Caco-2 (cell line): ENCODE data around the gene CRACR2B. TPM values are rescaled to one million over a fixed set of nuclear protein-coding genes. Genes with fewer than 3 reads are reported as not detected.
A peak's percentile ranks its signal among the peaks of the same experiment; 100 is the strongest.

ENCODE experiments used
- BruUV-seq: library from RNA; stranded (reverse); fragments of 400-500 nt; replicated peaks from 2 replicates; lab custom pipeline; 2021; lab: Mats Ljungman, UMichigan
- CTCF ChIA-PET: fragments of 300-600 bp; sonication (Branson Sonifier 250); formaldehyde crosslinking; loops from one replicate; lab custom pipeline; 2022; ENCODE audit warnings: antibody characterized with exemption; lab: Charles Lee
- POLR2A ChIA-PET: fragments of 300-600 bp; sonication (Branson Sonifier 250); formaldehyde crosslinking; loops from one replicate; lab custom pipeline; 2022; ENCODE audit warnings: antibody characterized with exemption; lab: Charles Lee
- DNase-seq, 2 experiments: peaks; one replicate each; pipeline versions ENCODE4 v3.0.0 to v3.0.0-alpha.2; 2020 to 2022
- H3K27me3 ChIP-seq: replicated peaks from 2 replicates; pipeline ENCODE4 v1.6.0; 2011; ENCODE audit warnings: low read length; ENCODE audit not compliant: control insufficient read depth, insufficient read depth
- H3K36me3 ChIP-seq: 2 replicates; pipeline ENCODE4 v1.5.1; 2011; ENCODE audit warnings: low read length; ENCODE audit not compliant: control insufficient read depth, insufficient read depth
- H3K4me1 ChIP-seq: fragments of 250-450 bp; sonication (Bioruptor Pico); 2 replicates; pipeline ENCODE4 v1.5.1; 2020; ENCODE audit warnings: mild to moderate bottlenecking
- H3K4me3 ChIP-seq: 2 replicates; pipeline ENCODE4 v1.5.1; 2011; ENCODE audit warnings: low read depth, mild to moderate bottlenecking, control low read depth, low read length
- H3K9me3 ChIP-seq: fragments of 250-450 bp; sonication (Bioruptor Pico); 2 replicates; pipeline ENCODE4 v1.5.1; 2020; ENCODE audit warnings: mild to moderate bottlenecking, moderate library complexity
- H3K27ac Mint-ChIP-seq: one replicate; pipeline ENCODE4 v1.8.0; 2022; ENCODE audit warnings: mixed read lengths; ENCODE audit not compliant: unreplicated experiment
- H3K27me3 Mint-ChIP-seq: one replicate; pipeline ENCODE4 v1.8.0; 2022; ENCODE audit warnings: mixed read lengths; ENCODE audit not compliant: insufficient read depth, unreplicated experiment
- H3K36me3 Mint-ChIP-seq: one replicate; pipeline ENCODE4 v1.8.0; 2022; ENCODE audit warnings: mild to moderate bottlenecking, mixed read lengths; ENCODE audit not compliant: insufficient read depth, unreplicated experiment
- H3K4me1 Mint-ChIP-seq: one replicate; pipeline ENCODE4 v1.8.0; 2022; ENCODE audit warnings: low read depth, mixed read lengths; ENCODE audit not compliant: unreplicated experiment
- H3K4me3 Mint-ChIP-seq: one replicate; pipeline ENCODE4 v1.8.0; 2022; ENCODE audit warnings: mild to moderate bottlenecking, moderate library complexity, mixed read lengths; ENCODE audit not compliant: unreplicated experiment
- H3K9me3 Mint-ChIP-seq: one replicate; pipeline ENCODE4 v1.8.0; 2022; ENCODE audit warnings: mixed read lengths; ENCODE audit not compliant: unreplicated experiment
- intact Hi-C: fragments of 100-400 bp; cut with micrococcal nuclease; formaldehyde crosslinking; loops from one replicate; pipeline ENCODE4 v1.10.0; 2022; ENCODE audit not compliant: unreplicated experiment
- total RNA-seq: library from RNA; stranded (reverse); gene quantifications from 2 replicates; pipeline ENCODE4 v1.2.3, GENCODE V29; 2022
- TF ChIP-seq, protein P1 (sequence below), 2 experiments: fragments of 200-600 bp in 1 of 2; IDR thresholded peaks; 1 replicate in 1 of 2; 2 replicates in 1 of 2; pipeline versions ENCODE4 v1.5.1 to v1.8.0; 2011 to 2022; ENCODE audit warnings: antibody characterized with exemption in 1 of 2, control low read depth in 1 of 2, inconsistent platforms in 1 of 2, low read depth in 1 of 2, low read length in 1 of 2, mild to moderate bottlenecking in 1 of 2, moderate library complexity in 1 of 2; ENCODE audit not compliant: insufficient read depth in 1 of 2, severe bottlenecking in 1 of 2, unreplicated experiment in 1 of 2

The CRACR2B gene
- total RNA-seq, 1 experiment from 2014 or later = 15.4 TPM

DNA sequence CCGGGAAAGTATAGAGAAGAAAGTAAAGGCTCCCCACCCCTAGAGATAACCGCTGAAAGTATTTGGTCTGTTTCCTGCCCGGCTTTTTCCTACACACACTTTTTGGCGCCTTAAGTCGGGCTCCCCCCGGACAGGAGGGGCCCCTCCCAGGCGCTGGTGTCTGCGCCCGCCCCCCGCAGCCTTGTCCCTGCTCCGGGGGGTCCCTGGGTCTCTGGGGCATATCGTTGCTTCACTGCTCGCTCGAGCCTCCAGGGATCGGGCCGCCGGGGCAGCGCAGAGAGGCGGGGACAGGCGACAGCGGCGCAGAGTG is 928 bp upstream of the CRACR2B start:
- Mint-ChIP-seq H3K4me3 (peak overlapping the region; percentile 88), H3K9me3 (no peaks in the 10 kb centered on the region), H3K27me3 (no peaks in the 10 kb centered on the region), H3K27ac (no peak overlapping the region), H3K4me1 (peaks cover 13% of the 10 kb centered on the region), H3K36me3 (peaks cover 35% of the 10 kb centered on the region)
- no peaks in the 10 kb centered on the region; the same call in 1 of the 2 replicates for H3K36me3 ChIP-seq
- ChIA-PET CTCF (interaction anchor here (1.6 kb wide), 1 partner anchor 9 kb away, joined by 5 read pairs; no protein-coding TSS in a partner anchor), POLR2A (no interaction called here)
- no peaks in the 10 kb centered on the region for H3K9me3 ChIP-seq
- intact Hi-C loops = loop anchor here (1.0 kb wide), 1 partner anchor 7 kb away; no protein-coding TSS in a partner anchor
- H3K4me3 ChIP-seq = peak overlapping the region; percentile 62
- no peak for DNase-seq
- H3K27me3 ChIP-seq = no peaks in the 10 kb centered on the region
- TF ChIP-seq, protein P1, sequence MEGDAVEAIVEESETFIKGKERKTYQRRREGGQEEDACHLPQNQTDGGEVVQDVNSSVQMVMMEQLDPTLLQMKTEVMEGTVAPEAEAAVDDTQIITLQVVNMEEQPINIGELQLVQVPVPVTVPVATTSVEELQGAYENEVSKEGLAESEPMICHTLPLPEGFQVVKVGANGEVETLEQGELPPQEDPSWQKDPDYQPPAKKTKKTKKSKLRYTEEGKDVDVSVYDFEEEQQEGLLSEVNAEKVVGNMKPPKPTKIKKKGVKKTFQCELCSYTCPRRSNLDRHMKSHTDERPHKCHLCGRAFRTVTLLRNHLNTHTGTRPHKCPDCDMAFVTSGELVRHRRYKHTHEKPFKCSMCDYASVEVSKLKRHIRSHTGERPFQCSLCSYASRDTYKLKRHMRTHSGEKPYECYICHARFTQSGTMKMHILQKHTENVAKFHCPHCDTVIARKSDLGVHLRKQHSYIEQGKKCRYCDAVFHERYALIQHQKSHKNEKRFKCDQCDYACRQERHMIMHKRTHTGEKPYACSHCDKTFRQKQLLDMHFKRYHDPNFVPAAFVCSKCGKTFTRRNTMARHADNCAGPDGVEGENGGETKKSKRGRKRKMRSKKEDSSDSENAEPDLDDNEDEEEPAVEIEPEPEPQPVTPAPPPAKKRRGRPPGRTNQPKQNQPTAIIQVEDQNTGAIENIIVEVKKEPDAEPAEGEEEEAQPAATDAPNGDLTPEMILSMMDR (IDR thresholded peaks at IDR 0.05; ENCODE audit: insufficient read depth in 1 of 2, low read depth in 1 of 2, low read length in 1 of 2, severe bottlenecking in 1 of 2, unreplicated experiment in 1 of 2) = no peak
- peaks cover 40% of the 10 kb centered on the region for H3K4me1 ChIP-seq
- no TSS peak for BruUV-seq

DNA sequence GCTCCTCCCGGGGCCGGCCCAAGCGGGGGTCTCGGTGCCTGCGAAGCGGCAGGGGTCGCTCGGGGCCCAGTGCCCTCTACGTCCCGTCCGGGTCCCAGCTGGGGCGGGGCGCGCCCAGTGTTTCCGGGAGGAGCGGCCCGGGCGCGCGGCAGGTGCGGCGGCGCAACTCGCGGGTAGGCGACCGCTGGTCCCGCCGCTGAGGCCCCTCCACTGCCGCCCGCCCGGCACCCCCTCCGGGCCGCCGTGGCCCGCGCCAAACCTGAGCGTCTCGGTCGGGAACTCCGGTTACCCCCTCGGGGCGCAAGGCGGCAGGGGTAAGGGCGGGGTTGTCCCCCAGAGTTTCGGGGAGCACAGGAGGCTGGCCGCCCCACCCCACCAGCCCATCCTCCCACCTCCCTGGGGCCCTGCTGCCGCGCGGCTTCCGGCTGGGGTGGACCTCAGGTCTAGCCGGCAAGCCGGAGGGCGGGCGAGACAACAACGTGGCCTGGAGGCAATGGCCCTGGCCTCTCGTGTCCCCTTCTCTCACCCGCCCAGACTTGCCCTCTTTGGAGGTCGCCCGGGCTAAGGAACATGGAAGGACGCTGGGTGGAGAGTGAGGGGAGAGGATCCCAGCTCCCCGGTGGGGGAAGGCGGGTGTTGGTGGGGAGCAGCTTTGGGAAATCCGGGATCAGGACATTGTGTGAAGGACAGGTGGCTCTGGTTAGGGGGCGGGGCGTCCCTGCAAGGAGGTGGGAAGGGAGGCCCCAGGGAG is 398 bp upstream of the CRACR2B start:
- CTCF ChIA-PET = interaction anchor here (1.6 kb wide), 1 partner anchor 10 kb away, joined by 5 read pairs; no protein-coding TSS in a partner anchor
- intact Hi-C loops = loop anchor here (1.0 kb wide), 1 partner anchor 8 kb away; no protein-coding TSS in a partner anchor
- H3K9me3 Mint-ChIP-seq = no peaks in the 10 kb centered on the region
- no peaks in the 10 kb centered on the region for H3K27me3 Mint-ChIP-seq
- H3K27ac Mint-ChIP-seq = peak overlapping the region; percentile 63
- POLR2A ChIA-PET = interaction anchor here (0.6 to 1.3 kb wide), 3 partner anchors 8 to 28 kb away, joined by 3 to 7 read pairs (median 3); no protein-coding TSS in a partner anchor
- H3K9me3 ChIP-seq = no peaks in the 10 kb centered on the region
- peak overlapping the region; percentile 62 for H3K4me3 ChIP-seq
- H3K4me1 ChIP-seq = peaks cover 45% of the 10 kb centered on the region
- peaks cover 33% of the 10 kb centered on the region for H3K36me3 Mint-ChIP-seq
- peak overlapping the region; percentile 88 for H3K4me3 Mint-ChIP-seq
- no peaks in the 10 kb centered on the region; the same call in 1 of the 2 replicates for H3K36me3 ChIP-seq
- BruUV-seq = no TSS peak
- peaks cover 18% of the 10 kb centered on the region for H3K4me1 Mint-ChIP-seq
- peak; percentile 79 to 80 for DNase-seq
- no peaks in the 10 kb centered on the region for H3K27me3 ChIP-seq
- TF ChIP-seq, protein P1 (IDR thresholded peaks at IDR 0.05; ENCODE audit: insufficient read depth in 1 of 2, low read depth in 1 of 2, low read length in 1 of 2, severe bottlenecking in 1 of 2, unreplicated experiment in 1 of 2) = peak in 1 of 2 experiments; percentile 1

DNA sequence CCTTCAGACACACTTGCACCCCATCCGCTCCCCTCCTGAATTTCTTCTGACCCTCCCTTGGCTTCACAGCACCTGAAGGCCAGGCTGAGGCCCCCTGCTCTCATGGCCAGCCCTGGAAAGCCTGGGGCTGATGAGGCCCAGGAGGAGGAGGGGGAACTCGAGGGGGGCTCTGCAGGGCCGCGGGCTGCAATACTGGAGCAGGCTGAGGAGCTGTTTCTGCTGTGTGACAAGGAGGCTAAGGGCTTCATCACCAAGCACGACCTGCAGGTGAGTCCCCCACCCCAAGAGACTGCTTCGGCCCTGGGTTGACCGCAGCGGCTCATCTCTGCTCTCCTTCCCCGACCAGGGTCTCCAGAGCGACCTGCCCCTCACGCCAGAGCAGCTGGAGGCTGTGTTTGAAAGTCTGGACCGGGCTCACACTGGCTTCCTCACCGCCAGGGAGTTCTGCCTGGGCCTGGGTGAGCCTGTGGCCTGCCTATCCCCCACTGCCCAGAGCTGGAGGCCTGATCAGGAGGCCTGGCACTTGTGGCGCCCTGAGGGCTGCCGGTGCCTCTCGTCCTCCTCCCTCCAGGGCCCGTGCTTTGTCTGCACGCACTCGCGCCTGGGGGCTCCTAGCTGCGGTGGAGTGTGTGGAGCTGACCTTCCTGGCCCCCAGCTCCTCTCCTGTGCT is 922 bp downstream of the CRACR2B start:
- Mint-ChIP-seq H3K9me3 (no peaks in the 10 kb centered on the region), H3K36me3 (peaks cover 29% of the 10 kb centered on the region), H3K4me3 (peak overlapping the region; percentile 88), H3K27me3 (no peaks in the 10 kb centered on the region), H3K27ac (no peak overlapping the region), H3K4me1 (peaks cover 19% of the 10 kb centered on the region)
- Histone ChIP-seq H3K4me3 (no peak overlapping the region), H3K4me1 (peaks cover 46% of the 10 kb centered on the region), H3K9me3 (no peaks in the 10 kb centered on the region), H3K27me3 (no peaks in the 10 kb centered on the region), H3K36me3 (no peaks in the 10 kb centered on the region; the same call in 1 of the 2 replicates)
- POLR2A ChIA-PET = interaction anchor here (0.5 to 4.9 kb wide), 4 partner anchors 9 to 19 kb away, joined by 7 to 33 read pairs (median 10); partner anchors contain the start of genes PNPLA2 and RPLP2
- intact Hi-C loops = no loop called here
- no peak for DNase-seq
- TF ChIP-seq, protein P1 (IDR thresholded peaks at IDR 0.05; ENCODE audit: insufficient read depth in 1 of 2, low read depth in 1 of 2, low read length in 1 of 2, severe bottlenecking in 1 of 2, unreplicated experiment in 1 of 2) = no peak
- CTCF ChIA-PET = interaction anchor here (1.9 kb wide), 1 partner anchor 10 kb away, joined by 4 read pairs; no protein-coding TSS in a partner anchor
- no TSS peak for BruUV-seq
